COLO668 (cell line): ENCODE data around the gene CBX7.
A peak's percentile ranks its signal among the peaks of the same experiment; 100 is the strongest.

Source experiments
- DNase-seq: peaks from one replicate; lab custom pipeline; 2025; ENCODE audit not compliant: unreplicated experiment; lab: John Stamatoyannopoulos, UW

The CBX7 gene

DNA sequence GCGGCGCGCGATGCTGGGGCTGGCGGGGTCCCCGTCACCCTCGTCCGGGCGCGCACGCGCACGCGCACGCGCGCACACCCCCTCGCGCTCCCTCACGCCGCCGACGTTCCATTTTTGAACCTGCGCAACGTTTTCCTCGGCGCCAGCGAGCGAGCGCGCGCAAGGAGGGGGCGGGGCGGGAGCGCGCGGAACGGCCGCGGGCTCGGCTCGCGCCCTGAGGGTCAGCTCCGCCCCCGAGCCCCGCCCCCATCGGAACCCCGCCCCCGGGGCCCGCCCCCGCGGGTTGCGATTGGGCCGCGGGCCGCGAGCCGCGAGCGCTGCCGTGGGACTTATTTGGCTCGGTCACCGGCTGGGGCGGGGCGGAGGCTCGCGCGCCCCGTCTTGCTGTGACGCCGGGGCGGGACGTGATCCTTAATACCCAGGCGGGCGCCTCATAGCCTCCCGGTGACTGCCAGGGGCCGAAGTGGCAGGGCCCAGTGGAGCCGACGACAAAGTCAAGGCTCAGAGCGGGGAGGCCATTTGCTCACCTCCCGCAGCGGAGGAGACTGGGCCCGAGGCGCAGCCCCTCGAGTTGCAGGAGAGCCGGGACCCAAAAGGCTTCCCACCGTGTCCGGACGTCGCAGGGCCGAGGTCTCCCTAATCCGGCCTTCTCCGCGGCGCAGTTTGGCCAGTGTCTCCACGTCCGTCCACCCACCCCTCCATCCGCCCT, at the start of gene CBX7:
Gene CBX7, minus strand, starts transcription at position 170 of the 709 bp plus-strand sequence. CDS start 236 bp downstream, outside the sequence.
- peak; percentile 90 for DNase-seq

DNA sequence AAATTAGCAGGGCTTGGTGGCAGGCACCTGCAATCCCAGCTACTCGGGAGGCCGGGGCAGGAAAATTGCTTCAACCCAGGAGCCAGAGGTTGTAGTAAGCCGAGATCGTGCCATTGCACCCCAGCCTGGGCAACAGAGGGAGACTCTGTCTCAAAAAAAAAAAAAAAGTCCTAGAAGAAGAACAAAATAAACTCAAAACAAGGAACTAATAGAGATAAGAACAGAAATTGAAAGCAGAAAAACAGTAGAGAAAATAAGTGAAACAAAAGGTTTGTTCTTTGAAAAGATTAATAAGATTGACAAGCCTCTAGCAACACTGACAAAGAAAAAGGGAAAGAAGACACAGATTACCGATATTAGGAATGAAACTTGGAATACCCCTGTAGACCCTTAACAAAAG, 45.1 kb upstream of the CBX7 start:
- no peak for DNase-seq

DNA sequence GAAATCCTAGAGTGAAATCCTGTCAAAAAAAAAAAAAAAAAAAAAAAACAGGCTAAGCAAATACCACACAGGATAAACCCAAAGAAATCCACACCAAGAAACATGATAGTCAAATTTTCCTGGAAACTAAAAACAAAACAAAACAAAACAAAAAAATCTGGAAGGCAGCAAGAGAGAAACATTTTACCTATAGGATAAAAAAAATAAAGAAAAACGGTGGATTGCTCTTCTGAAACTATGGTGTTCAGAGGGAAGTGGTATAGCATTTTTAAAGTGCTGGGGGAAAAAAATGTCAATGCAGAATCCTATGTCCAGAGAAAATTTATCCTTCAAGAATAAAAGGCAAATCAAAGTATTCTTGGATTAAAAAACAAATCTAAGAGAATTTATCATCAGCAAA, 41.6 kb upstream of the CBX7 start:
- DNase-seq = no peak

DNA sequence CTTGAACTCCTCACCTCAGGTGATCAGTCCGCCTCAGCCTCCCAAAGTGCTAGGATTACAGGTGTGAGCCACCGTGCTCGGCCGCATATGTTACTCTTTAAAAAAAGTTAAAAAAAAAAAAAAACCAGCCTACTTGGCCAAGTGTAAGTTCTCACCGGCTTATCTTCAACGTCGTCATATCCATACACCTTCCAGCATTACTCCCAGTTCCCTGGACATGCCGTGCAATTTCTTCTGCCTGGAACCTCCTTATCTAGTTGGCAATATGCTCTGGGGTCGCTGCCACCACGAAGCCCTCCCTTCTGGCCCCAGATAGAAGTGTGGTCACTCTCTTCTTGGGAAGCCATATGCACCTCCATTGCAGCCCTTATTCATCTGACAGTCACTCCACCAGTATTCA, 36.3 kb upstream of the CBX7 start:
- DNase-seq = no peak

DNA sequence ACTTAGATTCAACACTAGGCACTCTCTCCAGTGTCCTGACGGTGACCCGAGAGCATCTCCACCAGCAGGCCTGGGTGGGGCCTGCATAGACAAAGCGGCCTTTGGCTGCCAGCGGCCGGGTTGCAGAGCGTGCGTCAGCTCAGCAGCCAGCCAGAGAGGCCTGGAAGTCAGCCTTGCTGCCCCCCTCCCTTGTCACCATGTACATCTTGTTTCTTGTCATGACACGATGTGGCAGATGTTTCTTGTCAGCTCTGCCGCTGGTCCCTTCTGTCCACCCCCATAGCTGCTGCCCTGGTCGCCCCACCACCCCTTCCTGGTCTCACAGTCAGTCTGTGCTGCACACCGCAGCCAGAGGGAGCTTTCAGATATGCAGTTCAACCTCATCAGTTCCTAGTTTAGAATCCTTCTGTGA, 33.1 kb upstream of the CBX7 start:
- DNase-seq = no peak

DNA sequence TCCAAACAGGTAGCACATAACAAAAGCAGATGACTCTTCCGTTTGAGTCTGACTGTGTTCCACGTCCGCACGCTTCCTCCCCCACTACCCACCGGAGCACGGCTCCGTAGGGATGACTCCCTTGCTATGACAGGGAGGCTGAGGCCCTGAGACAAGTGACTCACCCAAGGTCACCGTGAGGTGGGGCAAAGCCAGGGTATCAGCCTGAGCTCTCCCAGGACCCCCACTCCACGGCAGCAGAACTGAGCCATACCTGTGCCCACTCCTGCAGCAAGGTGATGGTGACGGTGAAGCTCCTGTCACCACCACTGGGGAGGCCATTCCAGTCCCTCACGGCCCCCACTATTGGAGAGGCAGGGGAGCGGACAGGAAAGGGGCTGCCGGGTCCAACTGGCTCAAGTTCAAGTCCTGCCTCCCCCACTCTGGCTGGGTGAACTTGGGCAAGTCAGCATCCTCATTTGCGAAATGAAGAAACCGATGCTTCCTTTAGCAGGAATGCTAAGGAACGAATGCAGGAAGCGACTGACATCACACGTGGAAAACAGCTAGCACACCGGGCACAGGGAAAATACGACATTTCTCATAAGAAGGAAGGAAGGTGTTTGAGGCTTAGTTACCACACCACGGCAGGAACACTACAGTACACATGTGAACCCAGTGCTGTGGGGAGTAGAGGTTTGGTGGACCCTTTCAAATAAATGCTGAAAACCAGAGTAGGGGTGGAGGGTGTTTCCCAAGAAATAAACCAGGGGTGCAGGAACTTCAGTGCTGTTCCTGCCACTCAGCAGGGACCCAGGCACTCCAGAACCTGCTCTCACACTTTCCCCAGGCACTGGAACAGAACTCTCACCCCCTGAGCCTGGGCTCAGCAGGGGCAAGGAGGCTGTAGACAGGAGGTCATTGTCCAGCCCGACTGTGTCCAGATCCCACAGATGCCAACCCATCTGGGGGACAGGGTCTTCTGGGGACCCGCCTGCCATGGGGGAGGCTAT, 32.4 kb upstream of the CBX7 start:
- no peak for DNase-seq

DNA sequence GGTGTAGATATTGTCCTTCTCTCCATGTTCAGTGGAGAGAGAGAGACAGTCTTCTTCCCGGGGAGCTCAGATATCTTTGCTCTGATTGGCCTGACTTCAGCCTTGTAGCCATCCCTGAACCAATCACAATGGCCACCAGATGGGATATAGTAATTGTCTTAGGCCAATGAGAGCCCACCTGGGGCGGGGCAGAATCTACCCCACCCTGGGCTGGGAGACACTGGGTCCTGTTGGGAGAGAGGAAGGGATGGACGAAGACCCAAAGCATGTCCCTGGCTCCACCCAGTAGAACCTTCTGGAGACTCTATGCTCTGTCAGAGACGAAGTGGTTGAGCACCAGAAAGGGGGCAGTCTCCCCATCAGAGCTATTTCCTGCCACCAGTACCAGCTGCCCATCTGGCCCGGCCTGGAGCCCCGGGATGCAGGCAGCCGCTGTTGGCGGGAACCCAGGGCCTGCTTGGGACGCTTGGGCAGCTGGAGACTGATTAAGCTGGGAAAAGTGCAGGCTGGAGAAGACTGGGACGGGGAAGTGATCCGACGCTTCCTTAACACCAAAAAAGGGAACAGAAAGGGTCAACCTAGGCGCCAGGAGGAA, 31.6 kb upstream of the CBX7 start:
- no peak for DNase-seq

DNA sequence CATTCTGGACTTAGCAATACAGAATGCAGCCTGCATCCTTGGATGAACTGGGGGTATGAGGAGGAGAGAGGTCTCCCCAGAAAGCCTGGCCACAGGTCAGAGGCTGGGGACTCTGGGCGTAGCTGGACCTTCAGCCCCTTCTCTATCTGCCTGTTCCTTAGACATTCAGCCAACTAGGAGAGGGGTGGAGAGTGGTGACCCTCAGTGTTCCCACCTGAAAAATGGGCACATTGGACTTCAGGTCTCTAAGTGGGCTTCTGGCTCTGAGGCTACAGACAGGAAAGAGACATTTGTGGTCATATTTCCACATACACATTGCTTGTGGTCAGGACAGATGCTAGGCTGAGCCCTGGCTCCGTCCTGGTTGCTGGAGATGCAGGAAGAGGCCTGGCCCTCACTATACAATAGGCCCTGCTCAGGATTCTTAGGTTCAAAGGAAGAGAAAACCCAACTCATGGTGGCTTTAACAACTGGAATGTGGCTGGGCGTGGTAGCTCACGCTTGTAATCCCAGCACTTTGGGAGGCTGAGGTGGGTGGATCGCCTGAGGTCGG, 30.1 kb upstream of the CBX7 start:
- DNase-seq = no peak

DNA sequence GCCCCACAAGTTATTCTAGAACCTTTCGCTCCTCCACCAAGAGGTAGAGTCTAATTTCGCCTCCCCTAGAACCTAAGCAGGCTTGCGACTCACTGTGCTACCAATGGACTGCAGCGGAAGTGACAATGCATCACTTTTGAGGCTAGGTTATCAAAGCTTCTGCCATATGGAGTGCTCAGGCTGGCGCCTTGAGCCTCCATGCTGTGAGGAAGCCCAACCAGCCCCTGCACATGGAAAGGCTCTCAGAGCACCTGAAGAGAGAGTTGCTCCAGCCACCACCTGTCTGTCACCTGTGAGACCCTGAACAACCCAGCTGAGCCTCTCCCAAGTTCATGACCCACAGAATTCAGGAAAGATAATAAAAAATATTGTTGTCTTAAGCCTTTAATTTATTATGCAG, 29.3 kb upstream of the CBX7 start:
- DNase-seq = no peak

DNA sequence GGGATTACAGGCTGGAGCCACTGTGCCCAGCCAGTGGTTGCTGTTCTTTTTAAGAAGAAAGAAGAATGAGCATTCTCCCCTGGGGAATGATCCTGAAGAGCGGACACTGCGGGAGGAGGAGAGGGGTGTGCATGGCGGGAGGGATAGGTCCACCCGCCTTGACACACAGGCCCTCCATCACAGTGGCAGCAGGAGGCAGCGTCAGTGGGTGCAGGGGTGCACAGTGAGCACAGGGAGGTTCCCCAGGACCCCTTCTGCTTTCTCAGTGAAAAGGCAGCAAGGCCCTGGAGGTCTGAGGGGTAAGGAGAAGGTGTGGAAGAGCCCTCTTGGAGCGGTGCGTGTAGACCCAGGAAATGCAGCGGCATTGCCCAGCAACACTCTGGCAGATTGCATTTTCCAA, 28.9 kb upstream of the CBX7 start:
- DNase-seq = no peak

DNA sequence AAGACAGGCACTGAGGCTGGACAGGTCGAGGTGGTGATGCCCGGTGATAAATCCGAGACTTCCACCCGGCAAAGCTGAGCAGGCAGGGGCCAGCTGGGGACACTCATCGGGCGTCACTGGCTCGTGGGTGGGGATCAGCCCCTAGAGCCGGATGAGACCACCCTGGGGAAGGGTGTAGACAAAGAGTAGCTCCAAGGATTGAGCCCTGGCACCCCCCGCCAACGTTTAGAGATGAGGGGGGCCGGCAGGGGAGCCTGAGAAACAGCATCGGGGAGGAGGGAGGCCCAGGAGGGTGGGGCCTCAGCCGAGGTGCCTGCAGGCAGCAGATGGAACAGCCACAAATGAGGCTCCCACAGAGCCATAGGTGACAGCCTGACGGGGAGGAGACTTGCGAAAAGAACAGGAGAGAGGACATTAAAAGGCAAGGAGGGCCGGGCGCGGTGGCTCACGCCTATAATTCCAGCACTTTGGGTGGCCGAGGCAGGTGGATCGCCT, 27.4 kb upstream of the CBX7 start:
- DNase-seq = no peak

DNA sequence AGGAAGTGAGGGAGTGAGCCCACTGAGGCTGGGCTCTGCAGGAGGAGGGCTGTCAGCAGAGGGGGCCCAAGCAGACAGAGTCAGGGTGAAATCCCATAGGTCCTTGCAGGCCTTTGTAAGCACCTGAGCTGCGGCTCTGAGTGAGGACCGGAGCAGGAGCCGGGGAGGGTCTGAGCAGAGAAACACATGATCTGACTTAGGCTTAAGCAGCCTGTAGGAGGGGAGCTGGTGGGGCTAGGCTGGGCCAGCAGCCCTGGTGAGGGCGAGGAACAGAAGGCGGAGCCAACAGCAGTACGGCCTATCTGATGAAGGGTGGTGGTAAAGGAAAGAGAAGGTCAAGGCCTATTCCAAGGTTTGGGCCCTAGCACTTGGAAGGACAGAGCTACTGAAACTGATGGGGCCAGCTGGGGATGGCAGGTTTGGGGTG, 26.9 kb upstream of the CBX7 start:
- no peak for DNase-seq

DNA sequence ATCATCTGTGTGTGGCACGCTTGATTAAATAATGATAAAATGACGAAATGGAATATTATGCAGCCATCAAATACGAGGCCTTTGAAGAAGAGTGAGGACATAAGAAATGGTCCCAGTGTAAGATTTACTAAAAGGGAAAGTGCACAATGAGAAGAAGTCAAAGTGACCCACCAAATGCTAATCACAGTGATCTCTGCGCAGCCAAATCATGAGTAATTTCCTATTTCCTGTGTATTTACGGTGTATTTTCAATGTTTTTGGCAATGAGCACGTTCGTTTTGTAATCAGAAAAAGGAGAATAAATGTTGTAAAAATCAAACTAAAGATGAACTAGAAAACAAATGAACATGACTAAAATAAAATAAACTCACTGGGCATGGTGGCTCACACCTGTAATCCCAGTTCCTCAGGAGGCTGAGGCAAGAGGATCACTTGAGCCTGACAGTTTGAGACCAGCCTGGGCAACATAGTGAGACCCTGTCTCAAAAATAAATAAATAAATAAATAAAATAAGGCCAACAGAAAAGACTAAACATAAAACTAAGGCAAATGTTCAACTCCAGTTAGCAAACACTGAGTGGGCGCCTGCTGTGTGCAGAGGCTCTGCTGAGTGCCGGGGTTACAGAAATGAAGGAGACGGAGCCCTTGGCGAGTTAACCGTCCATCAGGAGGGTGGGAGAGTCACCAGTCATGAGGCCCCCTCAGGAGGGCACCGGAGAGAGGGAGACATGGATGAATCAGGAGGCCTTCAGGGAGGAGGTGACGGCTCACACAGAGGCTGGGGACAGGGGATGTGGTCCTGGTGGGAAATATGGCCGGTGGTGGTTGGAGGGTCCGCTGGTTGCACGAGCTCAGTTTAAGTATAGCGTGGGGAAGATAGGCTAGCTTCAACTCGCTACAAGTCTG, 26.0 kb upstream of the CBX7 start:
- DNase-seq = no peak

DNA sequence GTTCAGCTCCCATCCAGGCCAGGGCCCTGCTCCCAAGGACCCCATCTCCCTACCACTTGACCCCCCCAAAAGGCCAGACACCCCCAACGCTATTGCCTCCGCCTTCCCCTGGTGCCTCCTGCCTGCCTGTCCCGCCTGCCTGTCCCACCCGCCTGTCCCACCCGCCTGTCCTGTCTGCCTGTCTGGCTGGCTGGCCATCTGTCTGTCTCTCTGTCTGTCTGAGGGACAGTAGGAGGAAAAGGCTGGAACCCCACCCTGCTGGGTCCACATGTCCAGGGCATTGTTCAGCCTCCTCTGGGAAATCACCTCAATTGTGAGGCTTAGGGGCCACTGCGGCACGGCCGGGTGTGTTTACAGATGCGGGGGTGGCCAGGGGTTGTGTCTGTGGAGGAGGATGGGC, 25.3 kb upstream of the CBX7 start:
- no peak for DNase-seq

DNA sequence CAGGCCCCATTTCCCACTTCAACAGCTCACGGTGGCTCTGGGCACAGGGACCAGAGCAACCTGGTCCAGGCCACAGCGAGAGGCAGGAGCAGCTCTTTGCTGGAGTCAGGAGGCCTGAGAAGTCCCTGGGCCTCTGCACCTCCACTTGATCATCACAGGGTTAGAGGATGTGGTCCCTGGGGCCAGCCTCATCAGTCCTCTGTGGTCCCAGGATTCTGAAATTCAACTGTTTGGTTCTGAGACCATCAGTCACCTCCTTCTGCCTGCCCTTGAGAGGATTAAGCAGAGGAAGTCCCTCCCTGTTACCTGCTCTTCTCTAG, 24.9 kb upstream of the CBX7 start:
- DNase-seq = no peak

DNA sequence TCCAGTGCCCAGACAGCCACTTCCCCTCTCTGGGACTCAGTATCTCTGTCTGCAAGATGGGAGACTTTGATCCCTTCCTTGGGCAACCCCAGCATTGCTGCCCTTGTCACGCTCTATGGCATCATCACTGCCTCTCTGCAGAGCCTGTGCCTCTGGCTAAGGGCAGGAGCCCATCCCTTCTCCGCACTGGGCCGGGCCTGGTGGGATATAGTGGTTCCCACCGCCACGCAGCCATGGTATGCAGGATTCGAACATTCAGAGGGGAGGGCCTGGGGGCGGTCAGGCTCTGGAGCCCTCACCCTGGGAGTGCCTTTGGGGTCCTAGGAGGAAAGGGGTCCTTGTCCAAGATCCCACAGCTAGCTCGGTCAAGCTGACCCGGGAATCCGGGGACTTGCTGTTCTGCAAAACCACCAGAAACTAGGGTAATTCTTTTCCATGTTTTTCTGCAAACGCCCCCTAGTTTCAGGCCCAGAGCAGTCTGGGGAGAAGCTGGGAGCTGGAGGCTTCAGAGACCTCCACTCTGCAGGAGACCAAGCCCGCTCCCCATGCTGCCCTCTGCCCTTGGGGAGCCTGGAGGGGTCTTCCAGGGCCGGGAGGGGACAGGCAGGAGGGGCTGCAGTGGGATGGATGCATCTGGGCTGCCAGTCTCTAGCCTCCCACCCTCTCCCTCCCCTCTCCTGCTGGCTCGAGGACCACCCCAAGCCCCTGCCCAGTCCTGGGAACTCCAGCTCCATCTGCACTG, 24.4 kb upstream of the CBX7 start:
- no peak for DNase-seq

DNA sequence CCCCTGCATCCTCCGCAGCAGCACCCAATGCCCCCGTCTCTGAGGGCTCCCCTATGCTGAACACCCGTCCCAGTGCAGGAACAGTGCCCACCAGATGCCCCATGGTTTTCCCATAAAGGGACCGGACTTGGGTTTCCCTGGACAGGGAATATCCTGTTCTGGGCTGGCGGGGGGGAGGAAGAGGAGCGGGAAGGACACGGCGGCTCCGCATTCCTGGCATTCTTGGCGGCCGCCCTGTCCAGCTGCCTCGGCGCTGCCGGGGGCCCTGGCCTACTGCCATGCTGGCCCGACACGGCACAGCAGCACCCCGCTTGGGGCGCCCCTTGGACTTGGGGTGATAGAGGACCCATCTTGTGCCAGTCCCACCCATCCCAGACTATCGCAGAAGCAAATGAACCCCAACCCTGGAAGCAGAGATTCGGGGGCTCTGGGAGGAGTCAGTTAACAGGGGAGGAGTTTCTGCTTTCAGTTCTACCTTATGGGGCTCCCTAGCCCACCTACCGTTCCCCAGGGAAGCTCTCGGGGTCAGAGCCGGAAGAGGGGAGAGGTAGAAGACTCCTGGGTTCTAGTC, 23.7 kb upstream of the CBX7 start:
- peak; percentile 15 for DNase-seq

DNA sequence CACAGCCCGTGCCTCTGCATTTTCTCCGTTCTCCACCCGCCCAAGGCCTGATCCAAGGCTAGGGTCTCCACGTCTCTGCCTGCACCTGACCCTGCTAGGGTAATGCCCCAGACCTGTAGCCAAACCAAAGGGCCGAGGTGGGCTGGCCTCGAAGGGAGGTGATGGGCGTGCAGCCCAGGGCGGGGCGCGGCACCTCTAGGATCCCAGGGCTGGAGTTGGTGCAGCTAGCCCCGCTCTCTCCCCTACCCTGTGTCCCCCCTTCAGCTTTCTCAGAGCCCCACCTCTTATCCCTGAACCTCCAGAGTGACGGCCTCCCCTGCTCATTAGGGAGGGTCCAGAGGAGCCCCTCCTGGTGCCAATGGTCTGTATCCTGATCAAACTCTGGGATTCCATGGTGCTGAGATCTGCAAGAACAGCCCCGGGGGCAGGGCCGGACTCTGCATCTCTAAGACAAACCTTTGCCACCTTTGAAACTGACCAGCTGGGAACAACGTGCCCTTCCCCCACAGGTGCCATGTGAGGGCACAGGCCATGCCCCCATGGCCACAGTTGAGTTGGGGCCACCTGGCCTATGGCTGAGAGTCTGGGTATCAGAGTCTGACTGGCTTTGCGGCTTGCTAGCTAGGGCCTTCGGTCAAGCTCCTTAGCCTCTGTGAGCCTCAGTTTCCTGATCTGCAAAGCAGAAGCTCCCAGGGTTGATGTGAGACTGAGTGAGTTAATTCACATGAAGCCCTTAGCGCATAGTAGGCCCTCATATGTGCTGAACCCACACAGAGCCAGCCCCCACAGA, 23.1 kb upstream of the CBX7 start:
- DNase-seq = no peak
